Hematopoietic multipotent progenitor cell treated with erythropoietin and hydrocortisone succinate and interleukin-3 and kit ligand, for 17 days (in vitro differentiated cells): ENCODE data around the gene SPATA2L.
"Not testable (repeated sequence)": the region's sequence is repeated elsewhere in the genome, so short reads cannot be mapped to it uniquely, and the experiment has no call there.

Source experiments
- DNase-seq: peaks from one replicate; pipeline ENCODE4 v3.0.0-alpha.2; 2015; ENCODE audit warnings: low spot score

Gene SPATA2L

GRCh38 chr16:89707695-89708094 lies 6.2 kb upstream of the SPATA2L start:
- DNase-seq, result no peak

- DNase-seq, result no peak
Observed at GRCh38 chr16:89706518-89707260, 5.2 kb upstream of the SPATA2L start.

GRCh38 chr16:89705006-89705405 lies 3.5 kb upstream of the SPATA2L start:
- DNase-seq, result no peak

GRCh38 chr16:89704281-89704680 lies 2.8 kb upstream of the SPATA2L start:
- no peak for DNase-seq

- DNase-seq, result peak; percentile 33
Observed at GRCh38 chr16:89700649-89701424, 668 bp downstream of the SPATA2L start.

- DNase-seq, result peak; percentile 100
Observed at GRCh38 chr16:89700100-89700648, 1.3 kb downstream of the SPATA2L start.

- not testable (repeated sequence) for DNase-seq
Observed at GRCh38 chr16:89699629-89700099, 1.8 kb downstream of the SPATA2L start.

- not testable (repeated sequence) for DNase-seq
Observed at GRCh38 chr16:89698717-89699116, 2.8 kb downstream of the SPATA2L start.

GRCh38 chr16:89697616-89698331 lies 3.7 kb downstream of the SPATA2L start:
- DNase-seq, result no peak

- DNase-seq, result no peak
Observed at GRCh38 chr16:89697161-89697615, 4.3 kb downstream of the SPATA2L start.

- DNase-seq, result no peak
Observed at GRCh38 chr16:89696670-89697128, 4.8 kb downstream of the SPATA2L start.

- DNase-seq, result no peak
Observed at GRCh38 chr16:89695875-89696669, 5.4 kb downstream of the SPATA2L start.

- no peak for DNase-seq
Observed at GRCh38 chr16:89695086-89695874, 6.2 kb downstream of the SPATA2L start.

GRCh38 chr16:89694784-89695085 lies 6.8 kb downstream of the SPATA2L start:
- not testable (repeated sequence) for DNase-seq

- peak; percentile 35 for DNase-seq
Observed at GRCh38 chr16:89693931-89694783, 7.3 kb downstream of the SPATA2L start.

- no peak for DNase-seq
Observed at GRCh38 chr16:89693289-89693731, 8.2 kb downstream of the SPATA2L start.

- no peak for DNase-seq
Observed at GRCh38 chr16:89691986-89692569, 9.4 kb downstream of the SPATA2L start.

- DNase-seq, result no peak
Observed at GRCh38 chr16:89691231-89691985, 10.1 kb downstream of the SPATA2L start.
